GM23248 (cell line): Measurements from ENCODE around the gene SYCP1.

Experiments used
- EZH2 ChIP-seq: fragments of 200-600 bp; sonication (generic); IDR thresholded peaks from 2 replicates; pipeline ENCODE4 v1.6.1; 2018; ENCODE audit warnings: antibody characterized with exemption, mild to moderate bottlenecking; ENCODE audit not compliant: insufficient read depth, poor library complexity, severe bottlenecking
- EZH2phosphoT487 ChIP-seq: fragments of 200-600 bp; sonication (generic); IDR thresholded peaks from 2 replicates; pipeline ENCODE4 v1.6.1; 2018; ENCODE audit warnings: antibody characterized with exemption, moderate library complexity, mild to moderate bottlenecking, low read depth; ENCODE audit not compliant: insufficient read depth

DNA sequence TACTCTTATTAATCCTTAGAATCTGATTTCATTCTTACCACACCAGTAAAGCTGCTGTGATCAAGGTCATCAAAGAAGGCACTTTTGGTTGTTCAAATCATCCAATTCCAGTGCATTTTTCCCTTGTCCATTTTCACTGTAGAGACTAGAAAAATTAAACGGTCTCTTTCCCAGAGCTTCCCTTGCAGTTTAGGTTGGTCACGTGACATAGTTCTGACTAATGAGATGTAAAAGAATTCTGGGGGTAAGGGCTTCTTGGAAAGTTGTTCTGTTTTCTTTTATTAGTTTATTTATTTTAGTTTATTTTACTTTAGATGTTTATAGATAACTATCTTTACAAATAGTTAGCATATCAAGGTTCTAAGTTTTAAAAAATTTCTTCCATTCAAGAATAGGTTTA is 34.3 kb upstream of the SYCP1 start:
- no peak for TF ChIP-seq EZH2phosphoT487
- no peak for TF ChIP-seq EZH2
